ENCODE measurements around the gene SARDH. TPM values are rescaled to one million over a fixed set of nuclear protein-coding genes. Genes with fewer than 3 reads are reported as not detected.

Gene SARDH
- total RNA-seq, 1 donor from 2014 or later = 5.1 TPM

DNA sequence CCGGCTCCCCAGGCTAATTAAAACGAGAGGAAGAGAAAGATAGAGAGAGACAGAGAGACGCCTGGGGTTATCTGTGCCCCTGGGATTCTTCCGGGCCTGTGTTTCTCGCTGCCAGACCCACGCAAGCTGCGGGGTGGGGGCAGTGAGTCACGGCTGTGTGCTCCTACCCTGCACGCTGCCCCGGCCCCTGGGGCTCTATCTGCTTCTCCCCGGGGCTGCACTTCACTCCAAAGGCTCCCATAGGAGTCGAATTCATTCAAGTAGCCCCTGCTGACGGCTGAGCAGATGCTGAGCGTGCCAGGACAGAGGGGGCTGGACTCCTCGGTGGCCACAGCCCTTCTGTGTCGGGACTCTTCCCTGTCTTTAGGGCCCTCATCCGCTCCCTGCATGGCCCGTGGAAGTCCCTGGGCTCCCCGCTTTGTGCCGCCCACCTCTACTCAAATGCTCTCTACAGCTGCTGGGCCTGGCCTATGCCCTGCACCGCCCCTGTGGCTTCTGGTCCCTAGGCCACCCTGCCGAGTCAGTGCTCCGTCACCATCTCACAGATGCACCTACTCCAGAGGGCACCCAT is 22.8 kb downstream of the SARDH start:
- no peak for DNase-seq (ENCODE audit: low spot score, unreplicated experiment)
- no peak overlapping the region for H3K27ac Mint-ChIP-seq

DNA sequence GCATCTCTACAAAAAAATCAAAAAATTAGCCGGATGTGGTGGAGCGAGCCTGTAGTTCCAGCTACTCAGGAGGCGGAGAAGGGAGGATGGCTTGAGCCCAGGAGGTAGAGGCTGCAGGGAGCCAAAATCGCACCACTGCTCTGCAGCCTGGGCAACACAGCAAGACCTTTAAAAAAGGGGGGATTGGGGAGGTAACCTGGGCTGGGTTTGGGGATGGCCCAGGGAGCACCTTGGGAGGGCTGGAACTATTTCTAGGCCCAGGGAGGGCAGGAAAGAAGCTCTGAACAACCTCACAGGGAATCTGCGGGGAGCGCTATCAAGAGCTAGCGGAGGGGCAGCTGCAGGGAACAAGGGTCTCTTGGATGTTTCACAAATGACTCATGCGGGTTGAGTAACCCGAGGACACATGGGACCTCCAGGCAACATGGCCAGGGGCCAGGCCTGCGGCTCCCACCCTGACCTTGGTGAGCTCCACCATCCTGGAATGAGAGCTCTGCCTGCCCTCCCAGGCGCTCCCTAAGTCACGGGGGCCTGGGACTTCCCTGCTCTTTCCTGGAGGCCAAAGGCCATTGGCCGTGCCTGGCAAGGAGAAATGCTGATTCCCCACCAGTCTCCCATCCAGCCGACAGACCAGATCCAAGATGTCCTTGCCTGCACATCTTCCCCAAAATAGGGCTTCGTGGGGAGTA is 23.4 kb downstream of the SARDH start:
- Mint-ChIP-seq H3K4me3 (ENCODE audit: low read depth) (no peak overlapping the region), H3K27ac (peak overlapping the region; percentile 91), H3K27me3 (no peaks in the 10 kb centered on the region), H3K9me3 (ENCODE audit: low read depth) (no peaks in the 10 kb centered on the region), H3K36me3 (ENCODE audit: insufficient read depth) (no peaks in the 10 kb centered on the region), H3K4me1 (ENCODE audit: low read depth) (peaks cover 10% of the 10 kb centered on the region)
- TF ChIP-seq CTCF (IDR thresholded peaks at IDR 0.05; ENCODE audit: unreplicated experiment) = no peak
- no peak for DNase-seq (ENCODE audit: low spot score, unreplicated experiment)

More for the DNA sequence above, 22.8 kb downstream of the SARDH start:
- no peak for TF ChIP-seq CTCF (IDR thresholded peaks at IDR 0.05; ENCODE audit: unreplicated experiment)
- peaks cover 2% of the 10 kb centered on the region for H3K9me3 Mint-ChIP-seq (ENCODE audit: low read depth)
- no peaks in the 10 kb centered on the region for H3K27me3 Mint-ChIP-seq
- no peaks in the 10 kb centered on the region for H3K36me3 Mint-ChIP-seq (ENCODE audit: insufficient read depth)
- H3K4me1 Mint-ChIP-seq (ENCODE audit: low read depth) = peaks cover 10% of the 10 kb centered on the region
- H3K4me3 Mint-ChIP-seq (ENCODE audit: low read depth) = no peak overlapping the region

DNA sequence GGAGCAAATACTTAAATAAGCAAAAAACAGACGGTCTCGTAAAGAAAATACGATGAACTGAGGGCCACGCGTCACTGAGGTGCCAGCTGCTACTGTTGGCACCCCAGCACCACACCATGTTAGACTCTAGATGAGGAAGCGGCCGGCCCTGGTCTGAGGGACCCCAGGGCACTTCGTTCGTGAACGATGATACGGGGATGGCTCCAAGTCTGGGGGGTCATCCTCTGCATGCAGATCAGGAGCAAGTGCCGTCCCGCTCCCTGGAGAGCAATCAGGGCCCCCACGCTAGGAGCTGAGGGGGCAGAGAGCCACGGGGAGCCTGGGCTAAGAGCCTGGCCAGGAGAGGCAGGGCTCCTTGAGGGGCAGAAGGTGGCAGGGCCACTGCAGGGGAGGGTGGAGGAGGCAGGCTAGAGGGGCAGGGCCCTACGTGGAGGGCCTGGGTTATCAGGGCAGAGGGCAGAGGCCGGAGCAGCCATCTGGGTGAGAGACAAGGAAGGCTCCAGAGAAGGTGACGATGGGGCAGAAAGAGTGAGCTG is 24.1 kb downstream of the SARDH start:
- peak overlapping the region; percentile 91 for H3K27ac Mint-ChIP-seq

GRCh38 chr9:133713150-133713959 is 24.8 kb downstream of the SARDH start:
- Mint-ChIP-seq H3K36me3 (ENCODE audit: insufficient read depth) (no peaks in the 10 kb centered on the region), H3K9me3 (ENCODE audit: low read depth) (no peaks in the 10 kb centered on the region), H3K4me1 (ENCODE audit: low read depth) (peaks cover 10% of the 10 kb centered on the region), H3K27me3 (no peaks in the 10 kb centered on the region), H3K27ac (no peak overlapping the region), H3K4me3 (ENCODE audit: low read depth) (no peak overlapping the region)
- TF ChIP-seq CTCF (IDR thresholded peaks at IDR 0.05; ENCODE audit: unreplicated experiment) = no peak
- DNase-seq (ENCODE audit: low spot score, unreplicated experiment) = no peak

More for the DNA sequence above, 24.1 kb downstream of the SARDH start:
- Mint-ChIP-seq H3K4me3 (ENCODE audit: low read depth) (no peak overlapping the region), H3K36me3 (ENCODE audit: insufficient read depth) (no peaks in the 10 kb centered on the region), H3K27me3 (no peaks in the 10 kb centered on the region), H3K9me3 (ENCODE audit: low read depth) (no peaks in the 10 kb centered on the region), H3K4me1 (ENCODE audit: low read depth) (peaks cover 10% of the 10 kb centered on the region)
- no peak for TF ChIP-seq CTCF (IDR thresholded peaks at IDR 0.05; ENCODE audit: unreplicated experiment)
- DNase-seq (ENCODE audit: low spot score, unreplicated experiment) = no peak
